NB4 (cell line): ENCODE data around the gene RCBTB2.
"Not testable (repeated sequence)": the region's sequence is repeated elsewhere in the genome, so short reads cannot be mapped to it uniquely, and the experiment has no call there.

ENCODE experiments used
- DNase-seq: peaks from one replicate; pipeline ENCODE4 v3.0.0; 2010; ENCODE audit warnings: low read depth
- H3K4me3 ChIP-seq: one replicate; pipeline ENCODE4 v1.5.1; 2011; ENCODE audit warnings: mild to moderate bottlenecking, low read depth, low read length, moderate library complexity
- MAX ChIP-seq: IDR thresholded peaks from 2 replicates; pipeline ENCODE4 v1.6.1; 2011; ENCODE audit warnings: low read depth, low read length
- MYC ChIP-seq: IDR thresholded peaks from 2 replicates; pipeline ENCODE4 v1.6.1; 2011; ENCODE audit warnings: low read depth, low read length
- POLR2A ChIP-seq: IDR thresholded peaks from 2 replicates; pipeline ENCODE4 v1.6.1; 2011; ENCODE audit warnings: mild to moderate bottlenecking; ENCODE audit not compliant: insufficient read length; ENCODE audit errors: extremely low read depth
- TF ChIP-seq, protein P1 (sequence below): IDR thresholded peaks from one replicate; pipeline ENCODE4 v1.5.1; 2012; ENCODE audit warnings: low read depth, low read length

Gene RCBTB2

DNA sequence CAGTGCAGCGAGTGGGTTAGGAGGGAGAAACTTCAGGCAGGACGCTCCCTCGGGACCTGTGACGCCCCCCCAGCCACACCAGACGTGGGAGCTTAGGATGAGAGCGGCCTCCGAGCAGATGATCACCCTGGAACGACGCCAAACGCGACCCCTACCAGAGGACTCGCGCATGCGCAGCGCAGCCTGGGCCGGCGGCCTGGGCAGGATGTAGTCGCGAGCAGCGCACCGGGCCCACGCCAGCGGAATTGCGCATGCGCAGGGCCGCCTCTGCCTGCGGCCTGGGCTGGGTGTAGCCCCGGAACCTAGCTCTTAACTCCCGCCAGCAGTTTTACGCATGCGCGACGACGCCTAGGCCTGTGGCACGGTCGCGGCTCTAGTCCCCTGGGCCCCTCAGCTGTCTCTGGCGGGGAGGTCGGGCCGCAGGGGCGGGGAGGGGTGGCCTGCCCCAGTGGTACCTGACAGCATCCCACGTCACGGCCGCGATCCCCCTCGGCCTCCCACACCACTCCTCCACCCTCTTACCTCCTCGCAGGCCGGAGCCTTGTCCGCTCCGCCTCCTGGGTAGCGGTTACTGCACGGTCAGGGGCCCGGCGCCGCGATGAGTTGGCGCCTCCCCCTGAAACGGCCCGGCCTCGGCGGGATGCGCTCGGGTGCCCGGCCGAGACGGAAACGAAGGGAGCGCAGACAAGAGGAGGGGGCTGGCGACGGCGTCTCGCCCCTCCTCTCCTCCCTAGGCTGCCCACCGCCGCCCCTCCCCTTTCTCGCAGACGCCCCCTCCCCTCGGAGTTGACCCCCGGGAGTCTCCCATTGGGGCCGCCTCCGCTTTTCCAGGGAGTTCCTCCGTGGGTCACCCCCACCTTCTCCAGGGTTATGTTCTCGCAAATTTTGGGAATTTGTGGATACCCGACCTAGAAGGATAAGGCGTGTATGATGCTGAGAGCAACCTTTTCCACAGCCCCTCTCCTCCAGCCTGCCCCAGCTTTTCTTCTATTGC is at the start of gene RCBTB2:
Gene RCBTB2, minus strand, starts transcription at position 575 of the 994 bp plus-strand sequence. CDS start 11,141 bp downstream, outside the sequence.
- H3K4me3 ChIP-seq, result peak within 1 kb of the TSS; percentile 85
- TF ChIP-seq POLR2A (peak; percentile 93), MAX (peak; percentile 68), MYC (no peak; the same call in none of the 2 replicates)

DNA sequence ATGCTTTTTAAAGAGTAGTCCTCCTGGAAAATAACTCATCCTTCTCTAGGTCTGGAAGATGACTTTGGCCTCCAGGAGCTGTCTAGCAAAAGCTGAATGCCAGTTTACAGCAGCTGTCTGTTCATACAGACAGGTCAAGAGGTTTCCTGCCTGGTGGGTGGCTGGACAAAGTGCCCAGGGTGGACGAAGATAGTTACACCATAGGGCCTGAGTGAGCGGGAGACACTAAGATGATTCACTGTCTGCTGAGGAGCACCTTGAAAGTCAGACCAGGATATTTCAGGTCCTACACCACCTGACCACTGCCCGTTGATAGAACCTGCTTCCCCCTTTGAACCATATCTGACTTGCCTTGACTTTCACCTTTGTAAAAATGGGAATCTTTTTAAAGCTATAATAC is 49.2 kb upstream of the RCBTB2 start:
- no peak for DNase-seq
- TF ChIP-seq POLR2A (no peak), MAX (no peak), MYC (no peak)
- TF ChIP-seq, protein P1, sequence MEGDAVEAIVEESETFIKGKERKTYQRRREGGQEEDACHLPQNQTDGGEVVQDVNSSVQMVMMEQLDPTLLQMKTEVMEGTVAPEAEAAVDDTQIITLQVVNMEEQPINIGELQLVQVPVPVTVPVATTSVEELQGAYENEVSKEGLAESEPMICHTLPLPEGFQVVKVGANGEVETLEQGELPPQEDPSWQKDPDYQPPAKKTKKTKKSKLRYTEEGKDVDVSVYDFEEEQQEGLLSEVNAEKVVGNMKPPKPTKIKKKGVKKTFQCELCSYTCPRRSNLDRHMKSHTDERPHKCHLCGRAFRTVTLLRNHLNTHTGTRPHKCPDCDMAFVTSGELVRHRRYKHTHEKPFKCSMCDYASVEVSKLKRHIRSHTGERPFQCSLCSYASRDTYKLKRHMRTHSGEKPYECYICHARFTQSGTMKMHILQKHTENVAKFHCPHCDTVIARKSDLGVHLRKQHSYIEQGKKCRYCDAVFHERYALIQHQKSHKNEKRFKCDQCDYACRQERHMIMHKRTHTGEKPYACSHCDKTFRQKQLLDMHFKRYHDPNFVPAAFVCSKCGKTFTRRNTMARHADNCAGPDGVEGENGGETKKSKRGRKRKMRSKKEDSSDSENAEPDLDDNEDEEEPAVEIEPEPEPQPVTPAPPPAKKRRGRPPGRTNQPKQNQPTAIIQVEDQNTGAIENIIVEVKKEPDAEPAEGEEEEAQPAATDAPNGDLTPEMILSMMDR, result no peak
- H3K4me3 ChIP-seq, result no peak overlapping the region

More for the DNA sequence above, at the start of gene RCBTB2:
- DNase-seq, result peak; percentile 99

DNA sequence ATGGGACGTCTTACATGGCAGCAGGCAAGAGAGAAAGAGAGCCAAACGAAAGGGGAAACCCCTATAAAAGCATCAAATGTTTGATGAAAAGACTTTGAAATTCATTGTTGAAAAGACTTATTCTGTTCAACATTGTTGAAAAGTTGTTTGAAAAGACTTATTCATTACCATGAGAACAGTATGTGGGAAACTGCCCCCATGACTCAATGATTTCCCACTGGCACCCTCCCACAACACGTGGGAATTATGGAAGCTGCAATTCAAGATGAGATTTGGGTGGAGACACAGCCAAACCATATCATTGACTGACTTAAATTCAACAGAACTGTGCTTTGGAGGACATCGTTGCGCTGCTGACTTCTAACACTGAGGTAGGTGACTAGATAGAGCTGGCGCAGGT is 48.0 kb upstream of the RCBTB2 start:
- no peak for DNase-seq
- TF ChIP-seq MAX (no peak), MYC (no peak), POLR2A (no peak)
- TF ChIP-seq, protein P1, result no peak
- no peak overlapping the region for H3K4me3 ChIP-seq

GRCh38 chr13:48580185-48580803 is 47.4 kb upstream of the RCBTB2 start:
- peak; percentile 74 for DNase-seq
- H3K4me3 ChIP-seq, result no peak overlapping the region
- TF ChIP-seq POLR2A, result no peak
- no peak for TF ChIP-seq MAX
- TF ChIP-seq MYC, result no peak; the same call in 1 of the 2 replicates
- TF ChIP-seq, protein P1, result peak; percentile 67

DNA sequence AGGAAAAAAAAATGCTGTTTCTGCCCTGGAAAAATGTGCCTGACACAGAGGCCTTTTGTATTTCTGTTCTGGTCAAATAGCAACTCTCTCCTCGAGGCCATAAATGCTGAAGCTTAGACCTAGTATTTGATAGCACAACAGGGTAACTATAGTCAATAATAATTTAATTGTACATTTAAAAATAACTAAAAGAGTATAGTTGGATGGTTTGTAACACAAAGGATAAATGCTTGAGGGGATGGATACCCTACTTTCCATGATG is 47.0 kb upstream of the RCBTB2 start:
- not testable (repeated sequence) for H3K4me3 ChIP-seq, DNase-seq

DNA sequence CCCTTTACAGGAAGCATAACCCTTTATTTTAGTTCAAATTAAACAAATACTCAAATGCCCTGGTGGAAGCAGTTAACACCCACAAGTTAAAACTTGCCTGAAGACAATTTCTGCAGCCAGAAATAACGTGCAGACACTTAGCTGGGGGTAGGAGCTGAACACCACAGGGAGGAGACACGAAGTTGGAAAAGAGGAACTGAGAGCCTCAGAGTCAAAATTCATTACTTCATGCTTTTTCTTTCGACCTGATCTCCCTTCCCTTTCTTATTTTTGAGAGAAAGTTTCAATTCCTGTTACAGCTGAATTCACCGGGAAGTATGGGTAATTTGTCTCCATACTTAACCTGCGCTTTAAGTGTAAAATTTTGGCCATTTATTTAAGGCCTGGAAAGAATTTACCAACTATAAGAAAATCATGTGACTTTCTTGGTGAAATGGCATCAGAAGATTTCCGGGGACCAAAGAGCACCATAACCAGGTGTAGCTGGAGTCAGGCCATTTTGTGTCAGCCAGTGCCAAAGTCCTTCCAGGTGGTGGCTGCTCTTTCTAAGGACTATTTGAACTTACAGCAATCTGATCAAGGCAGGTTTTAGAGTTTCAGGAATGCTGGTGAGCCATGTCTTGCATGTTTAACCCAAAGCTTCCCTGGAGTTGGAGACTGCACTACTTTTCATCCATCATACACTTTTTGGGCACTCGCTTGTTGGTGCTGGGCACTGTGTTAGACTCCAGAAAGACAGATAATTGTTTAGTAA is 46.5 kb upstream of the RCBTB2 start:
- TF ChIP-seq MAX, result peak; percentile 46
- TF ChIP-seq, protein P1, result no peak
- DNase-seq, result peak; percentile 91
- peak overlapping the region; percentile 7 for H3K4me3 ChIP-seq
